Measurements from ENCODE around the gene DUSP28.
A peak's percentile ranks its signal among the peaks of the same experiment; 100 is the strongest.

GRCh38 chr2:240556553-240557100, 3.5 kb upstream of the DUSP28 start:
- TF ChIP-seq CTCF (IDR thresholded peaks at IDR 0.05) = peak; percentile 90
- TF ChIP-seq POLR2AphosphoS5 (IDR thresholded peaks at IDR 0.05; ENCODE audit: low read depth, low read length) = no peak
- no peak for TF ChIP-seq TCF7L2 (IDR thresholded peaks at IDR 0.05; ENCODE audit: low read depth, low read length)
- no peak for TF ChIP-seq REST (IDR thresholded peaks at IDR 0.05; ENCODE audit: insufficient read depth in 1 of 2, low read depth in 2 of 2, low read length in 1 of 2)

Data from Panc1 (cell line).